ENCODE data around the gene BFSP1.

The BFSP1 gene

DNA sequence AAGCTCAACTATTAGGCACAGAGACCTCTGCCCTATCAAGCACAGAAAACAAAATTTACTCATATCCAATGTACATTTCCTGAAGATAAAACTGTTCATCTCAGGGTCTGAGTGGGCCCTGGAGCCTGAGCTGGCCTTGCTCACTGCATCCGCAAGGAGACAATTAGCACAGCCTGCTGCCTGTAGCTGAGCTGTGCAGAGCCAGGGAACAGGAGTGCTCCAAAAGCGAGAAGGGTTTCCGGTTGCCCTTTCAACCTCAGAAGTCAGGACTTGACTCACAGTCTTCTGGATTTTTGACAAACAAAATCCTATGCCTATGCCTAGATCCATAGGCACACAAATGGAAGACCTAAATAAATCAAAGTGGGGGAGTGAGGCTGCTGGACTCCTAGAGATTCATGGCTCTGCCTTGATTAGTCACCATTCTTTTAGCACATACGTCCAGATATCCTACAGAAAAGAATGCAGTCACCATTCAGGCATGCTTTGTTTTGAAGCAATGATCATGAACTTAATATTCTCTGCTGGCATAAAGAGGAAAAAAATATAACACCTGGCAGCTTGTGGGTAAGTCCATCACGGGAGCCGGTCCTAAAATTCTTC is 73.5 kb downstream of the BFSP1 start:
- DNase-seq = no peak

DNA sequence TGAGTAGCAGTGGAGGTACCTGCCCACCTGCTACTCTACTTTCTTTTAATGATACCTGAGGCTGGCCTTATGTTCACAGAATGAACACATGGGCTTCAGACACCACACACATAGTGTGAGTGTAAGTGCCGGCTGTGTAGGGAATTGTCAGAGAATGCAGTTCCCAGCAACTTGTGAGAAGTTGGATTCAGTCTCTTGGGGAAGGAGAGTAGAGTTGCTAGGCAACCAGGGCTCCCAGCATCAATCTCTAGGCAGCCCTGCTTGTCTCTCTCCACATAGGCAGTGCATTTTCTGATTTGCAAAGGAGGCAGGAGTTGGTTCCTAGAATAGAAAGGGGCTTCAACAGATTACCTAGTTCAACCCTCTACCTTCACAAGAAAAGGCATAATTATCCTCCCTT is 74.1 kb downstream of the BFSP1 start:
- no peak for DNase-seq

DNA sequence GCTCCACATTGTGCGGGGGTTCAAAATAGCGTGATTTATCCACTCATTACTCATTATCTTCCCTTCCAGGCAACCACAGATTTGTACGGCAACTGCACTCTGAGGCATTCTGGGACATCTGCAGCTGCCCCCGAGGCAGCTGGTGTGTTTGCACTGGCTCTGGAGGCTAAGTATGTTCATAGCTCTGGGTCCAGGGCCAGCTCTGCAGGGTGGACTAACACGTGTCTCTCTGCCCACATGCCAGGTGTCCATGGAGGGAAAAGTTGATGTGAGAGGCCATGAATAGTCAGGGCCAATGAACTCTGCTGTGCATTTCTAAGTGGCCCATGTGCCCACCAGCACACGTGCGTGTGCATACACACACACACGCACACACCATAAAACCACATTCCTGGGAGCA is 74.9 kb downstream of the BFSP1 start:
- no peak for DNase-seq

DNA sequence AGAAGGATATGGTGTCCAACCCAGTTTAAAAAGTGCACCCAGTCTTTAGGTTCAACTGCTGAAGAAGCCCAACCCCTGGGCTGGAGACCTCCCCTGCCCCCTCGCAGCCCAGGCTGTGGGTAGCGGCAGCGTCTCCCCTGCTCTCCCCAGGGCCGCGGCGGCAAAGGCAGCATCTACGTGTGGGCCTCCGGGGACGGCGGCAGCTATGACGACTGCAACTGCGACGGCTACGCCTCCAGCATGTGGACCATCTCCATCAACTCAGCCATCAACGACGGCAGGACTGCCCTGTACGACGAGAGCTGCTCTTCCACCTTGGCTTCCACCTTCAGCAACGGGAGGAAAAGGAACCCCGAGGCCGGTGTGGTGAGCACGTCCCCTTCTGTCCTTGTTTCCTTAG is 77.6 kb downstream of the BFSP1 start:
- no peak for DNase-seq

DNA sequence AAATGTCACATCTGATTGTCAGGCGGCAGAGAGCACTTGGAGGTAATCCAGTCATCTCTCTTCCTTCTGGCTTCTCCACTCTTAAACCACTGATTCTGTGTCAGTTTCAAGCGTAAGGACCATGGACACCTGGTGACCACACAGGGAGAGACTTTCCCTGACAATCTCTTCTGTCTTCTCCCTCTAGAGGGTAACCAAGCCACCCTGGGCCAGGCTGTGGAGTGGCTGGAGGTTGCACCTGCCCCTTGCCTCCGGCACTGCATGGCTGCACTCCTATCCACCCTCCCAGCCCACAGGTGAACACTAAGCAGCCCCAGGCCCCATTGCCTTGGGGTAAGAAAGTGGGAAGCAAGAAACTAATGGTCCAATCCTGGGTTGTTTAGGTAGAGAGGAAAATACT is 78.7 kb downstream of the BFSP1 start:
- DNase-seq = no peak

DNA sequence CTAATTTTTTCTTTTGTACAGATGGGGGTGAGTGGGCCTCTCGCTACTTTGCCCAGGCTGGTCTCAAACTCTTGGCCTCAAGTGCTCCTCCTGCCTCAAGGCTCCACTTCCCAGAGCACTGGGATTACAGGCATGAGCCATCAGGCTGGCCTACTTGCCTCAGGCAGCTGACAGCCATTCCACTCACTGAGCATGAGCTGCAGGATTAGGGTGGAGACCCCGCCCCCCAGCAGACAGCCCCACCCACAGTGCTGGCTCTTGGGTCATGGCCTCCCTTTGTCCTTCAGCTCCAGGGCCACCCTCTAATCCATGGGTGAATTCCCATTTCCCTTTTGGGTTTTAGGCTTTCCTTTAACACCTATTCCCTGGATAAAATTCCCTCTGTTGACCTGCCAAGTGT is 82.1 kb downstream of the BFSP1 start:
- DNase-seq = no peak

DNA sequence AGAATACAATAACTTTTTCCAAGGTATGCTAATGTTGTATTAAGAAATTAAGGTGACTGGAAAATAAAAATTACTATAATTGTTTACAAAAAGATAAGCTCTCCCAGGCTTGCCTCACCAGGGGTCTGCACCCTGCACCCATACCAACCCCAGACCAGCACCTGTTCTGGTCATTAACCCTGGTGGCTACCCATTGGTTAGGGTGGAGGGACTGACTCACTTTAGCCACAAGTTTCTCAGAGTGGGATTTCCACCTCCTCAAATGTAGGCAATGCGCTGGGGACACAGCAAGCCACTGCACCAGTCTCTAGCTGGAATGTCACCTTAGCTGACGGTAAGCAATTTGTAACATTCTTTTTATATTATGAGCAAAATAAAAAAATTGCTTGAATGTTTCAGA is 83.1 kb downstream of the BFSP1 start:
- no peak for DNase-seq

DNA sequence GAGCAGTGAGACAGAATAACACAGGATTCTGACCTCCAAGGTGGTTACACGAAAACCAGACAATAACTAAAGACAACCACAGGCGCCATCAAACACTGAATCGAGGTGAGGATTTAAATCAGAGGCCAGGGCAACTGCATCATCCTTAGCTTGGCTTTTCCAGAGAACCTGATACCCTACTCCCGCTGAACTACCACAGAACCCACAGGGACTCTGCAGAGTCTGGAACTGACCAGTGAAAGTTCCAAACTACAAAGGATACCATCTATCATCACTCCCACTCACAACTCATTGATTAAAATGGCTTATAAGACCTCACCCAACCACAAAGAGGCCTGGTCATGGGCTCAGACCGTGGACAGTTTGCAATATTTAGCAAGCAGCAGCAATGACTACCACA is 85.0 kb downstream of the BFSP1 start:
- DNase-seq = no peak

DNA sequence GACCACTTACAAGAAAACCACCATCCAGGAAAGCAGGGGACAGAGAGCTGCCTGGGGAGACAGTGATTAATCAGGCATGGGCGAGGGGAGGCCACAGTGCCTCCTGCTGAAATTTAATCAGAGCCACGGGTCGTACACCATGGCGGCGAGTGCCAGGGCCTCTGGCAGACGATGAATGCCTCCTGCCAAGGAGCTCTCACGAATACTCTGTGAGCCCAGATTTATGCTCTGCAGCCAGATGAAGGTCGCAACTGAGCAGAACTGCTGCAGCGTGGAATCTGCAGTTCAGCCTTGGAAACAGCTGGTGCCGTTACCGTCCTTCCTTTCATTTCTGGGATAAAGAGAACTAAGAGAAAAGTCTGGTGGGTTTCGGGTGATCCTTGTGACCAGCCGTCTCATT is 85.6 kb downstream of the BFSP1 start:
- DNase-seq = no peak

DNA sequence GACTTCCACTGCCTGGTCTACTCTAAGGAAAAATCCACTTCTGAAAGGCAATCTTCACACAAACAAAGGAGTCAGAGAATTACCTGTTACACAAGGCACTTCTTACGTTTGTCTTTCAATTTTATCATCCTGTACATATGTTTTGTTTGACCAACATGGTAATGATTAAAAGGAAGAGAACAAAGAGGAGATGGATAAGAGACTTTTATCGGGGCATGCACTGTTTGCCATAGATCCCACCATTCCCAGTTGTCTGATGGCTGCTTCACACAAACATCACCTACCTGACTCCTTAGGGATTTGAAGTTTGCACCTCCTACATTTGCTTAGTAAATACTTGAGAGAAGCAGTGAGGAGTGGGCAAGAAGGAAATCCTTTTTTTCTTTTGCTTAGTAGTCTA is 87.1 kb downstream of the BFSP1 start:
- DNase-seq = no peak

All from CD4-positive, alpha-beta T cell treated with Interleukin-21 for 1 hour (primary cell).